K562 (cell line): ENCODE data around the gene HHATL. TPM values are rescaled to one million over a fixed set of nuclear protein-coding genes. Genes with fewer than 3 reads are reported as not detected.

Source experiments
- ATF6 ChIP-seq: sonication (generic); formaldehyde crosslinking; IDR thresholded peaks from 2 replicates; pipeline ENCODE4 v1.4.0; 2020; ENCODE audit warnings: mild to moderate bottlenecking, missing genetic modification reagents
- DACH1 ChIP-seq: fragments of 450-650 bp; IDR thresholded peaks from 2 replicates; pipeline ENCODE4 v1.6.1; 2018; ENCODE audit not compliant: partially characterized antibody
- GABPA ChIP-seq: fragments of 200-800 bp; sonication (Bioruptor generic); conservative IDR thresholded peaks from 2 replicates; pipeline ENCODE4 v1.6.1; 2016; ENCODE audit warnings: low read depth, missing genetic modification characterization, missing compliant biosample characterization
- GABPB2 ChIP-seq: fragments of 250-450 bp; sonication (Bioruptor Pico); conservative IDR thresholded peaks from 2 replicates; pipeline ENCODE4 v1.5.1; 2021; ENCODE audit warnings: mild to moderate bottlenecking
- HDAC2 ChIP-seq: fragments of 450-650 bp; IDR thresholded peaks from 2 replicates; pipeline ENCODE4 v1.6.1; 2016; ENCODE audit warnings: mild to moderate bottlenecking
- HNRNPL ChIP-seq: fragments of 200-400 bp; formaldehyde crosslinking; IDR thresholded peaks from 2 replicates; pipeline ENCODE4 v1.6.1; 2017; ENCODE audit warnings: low read depth, mild to moderate bottlenecking, low read length
- JUND ChIP-seq, 2 experiments: IDR thresholded peaks; 2 replicates in 1 of 2; 3 replicates in 1 of 2; pipeline ENCODE4 v1.6.1; 2011; ENCODE audit warnings: borderline replicate concordance in 2 of 2, low read depth in 2 of 2, low read length in 2 of 2, improper control_type of control experiment in 1 of 2, missing biosample characterization in 1 of 2, missing genetic modification characterization in 1 of 2, missing genetic modification reagents in 1 of 2
- MAZ ChIP-seq, 2 experiments: fragments of 450-650 bp in 1 of 2; sonication (generic) in 1 of 2; formaldehyde crosslinking; IDR thresholded peaks in 1 of 2; conservative IDR thresholded peaks in 1 of 2; 2 replicates each; pipeline versions ENCODE4 v1.4.0 to v1.5.0; 2020; ENCODE audit warnings: mild to moderate bottlenecking in 1 of 2, missing genetic modification reagents in 1 of 2
- NBN ChIP-seq: fragments of 450-650 bp; IDR thresholded peaks from 2 replicates; pipeline ENCODE4 v1.6.1; 2016; ENCODE audit warnings: low read depth, mild to moderate bottlenecking
- NR3C1 ChIP-seq: sonication (generic); formaldehyde crosslinking; IDR thresholded peaks from 2 replicates; pipeline ENCODE4 v1.8.1; 2022; ENCODE audit warnings: missing genetic modification reagents
- PHF8 ChIP-seq: fragments of 200-600 bp; sonication (generic); IDR thresholded peaks from 2 replicates; pipeline ENCODE4 v1.6.1; 2012; ENCODE audit warnings: mixed run types, mild to moderate bottlenecking, inconsistent platforms, low read length, moderate library complexity, borderline replicate concordance
- POLR2AphosphoS5 ChIP-seq: IDR thresholded peaks from 2 replicates; pipeline ENCODE4 v1.6.1; 2011; ENCODE audit warnings: mild to moderate bottlenecking, low read depth, low read length, moderate library complexity; ENCODE audit not compliant: control insufficient read depth, insufficient read depth
- SMARCE1 ChIP-seq: fragments of 450-650 bp; IDR thresholded peaks from 2 replicates; pipeline ENCODE4 v1.7.1; 2016; ENCODE audit warnings: mild to moderate bottlenecking
- VEZF1 ChIP-seq: fragments of 200-800 bp; sonication (Bioruptor generic); IDR thresholded peaks from 2 replicates; pipeline ENCODE4 v1.6.1; 2017; ENCODE audit warnings: missing genetic modification characterization, missing compliant biosample characterization
- ZBTB17 ChIP-seq: fragments of 450-650 bp; formaldehyde crosslinking; IDR thresholded peaks from 2 replicates; pipeline ENCODE4 v1.4.0; 2020; ENCODE audit warnings: mild to moderate bottlenecking
- ZNF436 ChIP-seq: fragments of 250-450, 450-650 bp; sonication (Bioruptor Pico); formaldehyde crosslinking; IDR thresholded peaks from 2 replicates; pipeline ENCODE4 v1.7.0; 2020; ENCODE audit warnings: mild to moderate bottlenecking
- ZNF586 ChIP-seq: fragments of 450-650 bp; formaldehyde crosslinking; conservative IDR thresholded peaks from 2 replicates; pipeline ENCODE4 v1.4.0; 2020; ENCODE audit warnings: mild to moderate bottlenecking, moderate library complexity
- ZNF609 ChIP-seq: sonication (generic); formaldehyde crosslinking; IDR thresholded peaks from 2 replicates; pipeline ENCODE4 v1.8.1; 2023; ENCODE audit warnings: missing genetic modification reagents, mild to moderate bottlenecking, borderline replicate concordance
- ZNF77 ChIP-seq: fragments of 250-450 bp; sonication (Bioruptor Pico); IDR thresholded peaks from 2 replicates; pipeline ENCODE4 v1.5.0; 2020
- polyA plus RNA-seq, 8 experiments: library from polyadenylated mRNA; depleted of rRNA in 4 of 8; stranded (reverse) in 5 of 8; unstranded in 3 of 8; fragments of >200 nt; fragmentation: Nextera tagmentation in 2 of 8; fragmentation: Illumina TruSeq in 1 of 8; extraction: Ambion mirVana in 2 of 8; extraction: Trizol in 1 of 8; gene quantifications; 2 replicates each; pipeline versions ENCODE4 v1.2.1 to v1.2.3, GENCODE V29; 2011 to 2014; ENCODE audit warnings: inconsistent platforms in 1 of 8, missing spikeins in 1 of 8
- total RNA-seq, 7 experiments: library from RNA; depleted of rRNA in 6 of 7; stranded (reverse); fragments of >200 nt in 6 of 7; fragmentation: Illumina TruSeq in 2 of 7; extraction: Trizol in 2 of 7; gene quantifications; 2 replicates each; pipeline versions ENCODE4 v1.2.1 to v1.2.3, GENCODE V29; 2011 to 2021; ENCODE audit warnings: low replicate concordance in 1 of 7

The HHATL gene
- total and polyA plus RNA-seq, 9 of the 15 experiments (the other 6 are each of a cell fraction or from before 2014, with no cell fraction given): not detected

DNA sequence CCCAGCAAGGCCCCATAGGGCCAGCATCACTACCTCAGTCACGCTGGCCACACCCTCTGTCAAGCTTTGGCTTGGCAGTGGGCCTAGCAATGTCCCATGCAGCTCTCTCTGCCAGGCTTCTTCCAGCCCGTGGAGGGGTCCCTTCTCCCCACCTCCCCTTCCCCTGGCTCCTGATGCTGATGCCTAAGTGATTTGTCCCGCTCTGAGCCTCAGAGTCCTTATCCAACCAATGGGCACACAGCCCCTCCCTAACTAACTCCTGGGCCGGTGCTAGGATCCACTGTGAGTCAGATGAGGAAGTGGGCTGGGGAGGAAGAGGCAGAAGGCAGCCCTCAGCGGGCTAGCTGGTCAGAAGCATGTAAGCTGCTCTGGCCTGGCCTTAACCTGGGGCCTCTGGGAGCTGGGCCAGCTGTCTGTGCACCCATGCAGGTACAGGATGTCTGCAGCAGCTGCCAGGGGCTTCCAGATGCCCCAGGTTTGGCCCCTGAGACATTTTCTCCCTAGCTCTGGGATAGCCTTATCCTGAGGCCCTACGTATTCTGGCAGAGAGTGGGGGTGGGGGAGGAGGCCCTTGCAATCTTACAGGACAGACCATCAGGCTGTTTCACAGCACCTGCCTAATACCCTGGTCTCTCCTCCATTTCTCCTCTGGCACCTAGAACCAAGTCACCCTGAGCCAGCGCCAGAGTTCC lies 49.8 kb downstream of the HHATL start (continued):
- TF ChIP-seq NR3C1 (no peak), GABPA (tag) (no peak), ZNF436 (no peak), HDAC2 (peak; percentile 52; the same call in 1 of the 2 replicates), POLR2AphosphoS5 (peak; percentile 71), ZBTB17 (CRISPR knock-in tag) (0 out of 2 replicates have a peak, but pooled peaks have one; percentile 37), NBN (no peak), SMARCE1 (peak; percentile 67; the same call in 1 of the 2 replicates), ZNF77 (CRISPR knock-in tag) (no peak), ZNF586 (CRISPR knock-in tag) (no peak), JUND (IDR thresholded peaks at IDR 0.05; ENCODE audit: borderline replicate concordance, low read depth, low read length) (peak; percentile 86), JUND (tag; IDR thresholded peaks at IDR 0.05; ENCODE audit: borderline replicate concordance, low read depth, low read length) (peak; percentile 75; the same call in 2 of the 3 replicates), VEZF1 (peak; percentile 92), HNRNPL (no peak), DACH1 (no peak), ZNF609 (no peak), GABPB2 (CRISPR knock-in tag) (no peak), MAZ (CRISPR knock-in tag; conservative IDR thresholded peaks at IDR 0.05 in 1 of 2, IDR thresholded peaks at IDR 0.05 in 1 of 2) (peak in 1 of 2 experiments; percentile 68; a peak in 3 of 4 replicates), ATF6 (no peak), PHF8 (peak; percentile 78; the same call in 1 of the 2 replicates)
